ENCODE data around the gene RASAL3.

The RASAL3 gene

GRCh38 chr19:15443838-15444237, 20.5 kb downstream of the RASAL3 start:
- no peaks in the 10 kb centered on the region for H4K20me1 ChIP-seq (ENCODE audit: insufficient read depth)
- H3K27me3 ChIP-seq (ENCODE audit: insufficient read depth, low read depth), result no peaks in the 10 kb centered on the region
- H3K4me3 ChIP-seq (IDR thresholded peaks at IDR 0.05; ENCODE audit: insufficient read depth, low read depth, low read length), result no peak overlapping the region
- H3K4me1 ChIP-seq (ENCODE audit: low read depth, poor library complexity, severe bottlenecking), result peaks cover 9% of the 10 kb centered on the region
- no peaks in the 10 kb centered on the region for H3K79me2 ChIP-seq (ENCODE audit: insufficient read depth, low read depth)
- no peak overlapping the region for H3K27ac ChIP-seq
- no peak overlapping the region for H3K9ac ChIP-seq
- no peak overlapping the region for H2AFZ ChIP-seq (ENCODE audit: low read depth)
- H3K36me3 ChIP-seq (ENCODE audit: insufficient read depth), result no peaks in the 10 kb centered on the region
- no peak overlapping the region for H3K4me2 ChIP-seq
- no peak for TF ChIP-seq CTCF (conservative IDR thresholded peaks at IDR 0.05; ENCODE audit: low read depth, low read length)

GRCh38 chr19:15443325-15443724, 21.0 kb downstream of the RASAL3 start:
- Histone ChIP-seq H3K4me2 (no peak overlapping the region), H3K79me2 (ENCODE audit: insufficient read depth, low read depth) (no peaks in the 10 kb centered on the region), H3K4me1 (ENCODE audit: low read depth, poor library complexity, severe bottlenecking) (peaks cover 7% of the 10 kb centered on the region), H3K4me3 (IDR thresholded peaks at IDR 0.05; ENCODE audit: insufficient read depth, low read depth, low read length) (no peak overlapping the region), H3K9ac (no peak overlapping the region), H3K36me3 (ENCODE audit: insufficient read depth) (no peaks in the 10 kb centered on the region), H4K20me1 (ENCODE audit: insufficient read depth) (no peaks in the 10 kb centered on the region), H3K27ac (no peak overlapping the region), H3K27me3 (ENCODE audit: insufficient read depth, low read depth) (no peaks in the 10 kb centered on the region), H2AFZ (ENCODE audit: low read depth) (no peak overlapping the region)
- TF ChIP-seq CTCF (conservative IDR thresholded peaks at IDR 0.05; ENCODE audit: low read depth, low read length), result no peak

- Histone ChIP-seq H3K36me3 (ENCODE audit: insufficient read depth) (no peaks in the 10 kb centered on the region), H3K9ac (no peak overlapping the region), H3K4me3 (IDR thresholded peaks at IDR 0.05; ENCODE audit: insufficient read depth, low read depth, low read length) (no peak overlapping the region), H4K20me1 (ENCODE audit: insufficient read depth) (no peaks in the 10 kb centered on the region), H3K4me1 (ENCODE audit: low read depth, poor library complexity, severe bottlenecking) (peaks cover 7% of the 10 kb centered on the region), H3K79me2 (ENCODE audit: insufficient read depth, low read depth) (no peaks in the 10 kb centered on the region), H3K4me2 (no peak overlapping the region), H3K27ac (no peak overlapping the region), H2AFZ (ENCODE audit: low read depth) (no peak overlapping the region), H3K27me3 (ENCODE audit: insufficient read depth, low read depth) (no peaks in the 10 kb centered on the region)
- no peak for TF ChIP-seq CTCF (conservative IDR thresholded peaks at IDR 0.05; ENCODE audit: low read depth, low read length)
Measured at GRCh38 chr19:15442142-15442920, 22.0 kb downstream of the RASAL3 start.

- Histone ChIP-seq H3K27ac (no peak overlapping the region), H3K9ac (no peak overlapping the region), H3K4me2 (no peak overlapping the region), H3K4me3 (IDR thresholded peaks at IDR 0.05; ENCODE audit: insufficient read depth, low read depth, low read length) (no peak overlapping the region), H4K20me1 (ENCODE audit: insufficient read depth) (no peaks in the 10 kb centered on the region), H2AFZ (ENCODE audit: low read depth) (no peak overlapping the region), H3K4me1 (ENCODE audit: low read depth, poor library complexity, severe bottlenecking) (peaks cover 7% of the 10 kb centered on the region), H3K36me3 (ENCODE audit: insufficient read depth) (no peaks in the 10 kb centered on the region), H3K27me3 (ENCODE audit: insufficient read depth, low read depth) (no peaks in the 10 kb centered on the region), H3K79me2 (ENCODE audit: insufficient read depth, low read depth) (no peaks in the 10 kb centered on the region)
- TF ChIP-seq CTCF (conservative IDR thresholded peaks at IDR 0.05; ENCODE audit: low read depth, low read length), result no peak
Measured at GRCh38 chr19:15441317-15441716, 23.0 kb downstream of the RASAL3 start.
